Measurements from ENCODE around the gene MUC20. TPM values are rescaled to one million over a fixed set of nuclear protein-coding genes. Genes with fewer than 3 reads are reported as not detected.
A peak's percentile ranks its signal among the peaks of the same experiment; 100 is the strongest.
"Not testable (repeated sequence)": the region's sequence is repeated elsewhere in the genome, so short reads cannot be mapped to it uniquely, and the experiment has no call there.

MUC20 gene
- total and polyA plus RNA-seq, 2 of the 13 experiments (the other 11 are each of a cell fraction or from before 2014, with no cell fraction given), result 0.24 to 0.83 TPM

GRCh38 chr3:195683722-195684526, 36.9 kb upstream of the MUC20 start:
- peaks cover 3 to 16% of the 10 kb centered on the region in 2 experiments; a peak in 4 of 5 replicates for H3K36me3 ChIP-seq (replicated peaks in 1 of 2; ENCODE audit: control insufficient read depth in 1 of 2, insufficient read depth in 2 of 2, low read length in 2 of 2)
- peak; percentile 41 for ATAC-seq
- H3K9me3 ChIP-seq (ENCODE audit: low read length); H4K20me1 ChIP-seq (ENCODE audit: insufficient read depth, low read length); H3K79me2 ChIP-seq (ENCODE audit: insufficient read depth, low read length); H3K27me3 ChIP-seq (ENCODE audit: control insufficient read depth in 1 of 2, insufficient read depth in 2 of 2, low read length in 2 of 2); FAIRE-seq; CTCF ChIA-PET (ENCODE audit: low intra/inter-chr PET ratio, low total read pairs); DNase-seq (ENCODE audit: low spot score); BruUV-seq (replicated peaks); H3K27ac ChIP-seq (ENCODE audit: extremely low read length, insufficient read depth, low read length); H3K4me3 ChIP-seq (replicated peaks in 1 of 3; ENCODE audit: insufficient read depth in 1 of 3, low read depth in 2 of 3, low read length in 3 of 3); intact Hi-C loops (cut with micrococcal nuclease; ENCODE audit: unreplicated experiment); H3K4me2 ChIP-seq (ENCODE audit: low read depth, low read length); POLR2A ChIA-PET; H3K9ac ChIP-seq (ENCODE audit: insufficient read depth, low read depth, low read length); H2AFZ ChIP-seq (ENCODE audit: low read length); H3K4me1 ChIP-seq (ENCODE audit: insufficient read depth, low read length): not testable (repeated sequence)
- WGBS (ENCODE audit: low lambda C conversion rate), result 95% methylated on average over 18 of the region's 18 CpGs
- in situ Hi-C loops (cut with HindIII; ENCODE audit: extremely low pct_ligation_motif_present, low pct_unique_long_range_greater_than_20kb), result loop anchor here (25.0 kb wide), 1 partner anchor 278 kb away; no protein-coding TSS in a partner anchor

GRCh38 chr3:195684527-195685257, 36.1 kb upstream of the MUC20 start:
- in situ Hi-C loops (cut with HindIII; ENCODE audit: extremely low pct_ligation_motif_present, low pct_unique_long_range_greater_than_20kb), result loop anchor here (25.0 kb wide), 1 partner anchor 278 kb away; no protein-coding TSS in a partner anchor
- H3K4me2 ChIP-seq (ENCODE audit: low read depth, low read length); H3K79me2 ChIP-seq (ENCODE audit: insufficient read depth, low read length); POLR2A ChIA-PET; FAIRE-seq; intact Hi-C loops (cut with micrococcal nuclease; ENCODE audit: unreplicated experiment); DNase-seq (ENCODE audit: low spot score); H3K9me3 ChIP-seq (ENCODE audit: low read length); ATAC-seq; H3K4me1 ChIP-seq (ENCODE audit: insufficient read depth, low read length); H3K27me3 ChIP-seq (ENCODE audit: control insufficient read depth in 1 of 2, insufficient read depth in 2 of 2, low read length in 2 of 2); H3K9ac ChIP-seq (ENCODE audit: insufficient read depth, low read depth, low read length); CTCF ChIA-PET (ENCODE audit: low intra/inter-chr PET ratio, low total read pairs); BruUV-seq (replicated peaks); H3K27ac ChIP-seq (ENCODE audit: extremely low read length, insufficient read depth, low read length); H4K20me1 ChIP-seq (ENCODE audit: insufficient read depth, low read length); H2AFZ ChIP-seq (ENCODE audit: low read length); H3K4me3 ChIP-seq (replicated peaks in 1 of 3; ENCODE audit: insufficient read depth in 1 of 3, low read depth in 2 of 3, low read length in 3 of 3): not testable (repeated sequence)
- H3K36me3 ChIP-seq (replicated peaks in 1 of 2; ENCODE audit: control insufficient read depth in 1 of 2, insufficient read depth in 2 of 2, low read length in 2 of 2), result peaks cover 5 to 17% of the 10 kb centered on the region in 2 experiments; a peak in 4 of 5 replicates
- WGBS (ENCODE audit: low lambda C conversion rate), result 77% methylated on average over 9 of the region's 10 CpGs

Measured in HepG2 (cell line).